CD4-positive, alpha-beta T cell (primary cell): Measurements from ENCODE around the gene TCTN2. TPM values are rescaled to one million over a fixed set of nuclear protein-coding genes. Genes with fewer than 3 reads are reported as not detected.

Experiments used
- ATAC-seq: fragments of 200-7000 bp; cut with Tn5 transposase; one replicate; pipeline ENCODE4 v1.10.0; 2022; ENCODE audit warnings: mild to moderate bottlenecking; ENCODE audit not compliant: poor library complexity
- CTCF ChIA-PET: fragments of 350-600 bp; sonication (Branson Sonifier 250); formaldehyde crosslinking; loops from one replicate; lab custom pipeline; 2021; ENCODE audit warnings: antibody characterized with exemption, inconsistent platforms; lab: Charles Lee
- POLR2A ChIA-PET: fragments of 350-600 bp; sonication (Branson Sonifier 250); formaldehyde crosslinking; loops from one replicate; lab custom pipeline; 2021; ENCODE audit warnings: antibody characterized with exemption, inconsistent platforms; lab: Charles Lee
- DNase-seq, 14 experiments: peaks; one replicate each; pipeline ENCODE4 v3.0.0-alpha.2; 2013 to 2020; ENCODE audit warnings: mixed read lengths in 2 of 14
- H3K27ac ChIP-seq, 2 donors: one replicate each; pipeline versions ENCODE4 v1.5.1 to v1.7.0; 2013; ENCODE audit warnings: low read length in 2 of 2, low read depth in 1 of 2, mild to moderate bottlenecking in 1 of 2
- H3K27me3 ChIP-seq, 2 experiments: 1 replicate in 1 of 2; 2 replicates in 1 of 2; pipeline versions ENCODE4 v1.6.1 to v1.7.0; 2013; ENCODE audit warnings: low read length in 2 of 2, control low read depth in 1 of 2, mild to moderate bottlenecking in 1 of 2, moderate library complexity in 1 of 2; ENCODE audit not compliant: insufficient read depth in 2 of 2, control insufficient read depth in 1 of 2
- H3K36me3 ChIP-seq: one replicate; pipeline ENCODE4 v1.6.1; 2013; ENCODE audit warnings: low read length, control low read depth; ENCODE audit not compliant: insufficient read depth
- H3K4me1 ChIP-seq: one replicate; pipeline ENCODE4 v1.6.1; 2013; ENCODE audit warnings: low read length, control low read depth; ENCODE audit not compliant: insufficient read depth
- H3K4me3 ChIP-seq: one replicate; pipeline ENCODE4 v1.5.1; 2013; ENCODE audit warnings: mild to moderate bottlenecking, low read length, moderate library complexity
- H3K9me3 ChIP-seq, 2 experiments: 1 replicate in 1 of 2; 2 replicates in 1 of 2; pipeline versions ENCODE4 v1.6.1 to v1.7.0; 2013; ENCODE audit warnings: low read length in 2 of 2, mild to moderate bottlenecking in 2 of 2, control low read depth in 1 of 2, moderate library complexity in 1 of 2; ENCODE audit not compliant: control insufficient read depth in 1 of 2, insufficient read depth in 1 of 2
- H3K27ac Mint-ChIP-seq: one replicate; pipeline ENCODE4 v1.8.0; 2020; ENCODE audit warnings: mixed read lengths
- H3K27me3 Mint-ChIP-seq: one replicate; pipeline ENCODE4 v1.8.0; 2021; ENCODE audit warnings: mixed read lengths
- H3K36me3 Mint-ChIP-seq: one replicate; pipeline ENCODE4 v1.8.0; 2021; ENCODE audit warnings: low read depth, mixed read lengths
- H3K4me1 Mint-ChIP-seq: one replicate; pipeline ENCODE4 v1.8.0; 2021; ENCODE audit warnings: low read depth, mixed read lengths
- H3K4me3 Mint-ChIP-seq: one replicate; pipeline ENCODE4 v1.8.0; 2020; ENCODE audit warnings: mild to moderate bottlenecking, mixed read lengths
- H3K9me3 Mint-ChIP-seq: one replicate; pipeline ENCODE4 v1.8.0; 2020; ENCODE audit warnings: mixed read lengths
- intact Hi-C, 2 experiments: fragments of 100-400 bp; cut with DNase I in 1 of 2; cut with micrococcal nuclease in 1 of 2; formaldehyde crosslinking; loops; one replicate each; pipeline versions ENCODE4 v1.15.1 to v1.9.0; 2023 to 2025; cut with DNase I, micrococcal nuclease
- total RNA-seq, 174 experiments: library from RNA in 2 of 174; stranded (reverse) in 2 of 174; gene quantifications; one replicate each; pipeline ENCODE4 v1.2.3 and lab custom pipeline; 2021 to 2026
- TF ChIP-seq, protein P1 (sequence below): fragments of 200-600 bp; IDR thresholded peaks from one replicate; pipeline ENCODE4 v1.8.0; 2022; ENCODE audit warnings: antibody characterized with exemption, mild to moderate bottlenecking

The TCTN2 gene
- total RNA-seq, 2 experiments from 2014 or later, result 3.2 to 3.5 TPM

DNA sequence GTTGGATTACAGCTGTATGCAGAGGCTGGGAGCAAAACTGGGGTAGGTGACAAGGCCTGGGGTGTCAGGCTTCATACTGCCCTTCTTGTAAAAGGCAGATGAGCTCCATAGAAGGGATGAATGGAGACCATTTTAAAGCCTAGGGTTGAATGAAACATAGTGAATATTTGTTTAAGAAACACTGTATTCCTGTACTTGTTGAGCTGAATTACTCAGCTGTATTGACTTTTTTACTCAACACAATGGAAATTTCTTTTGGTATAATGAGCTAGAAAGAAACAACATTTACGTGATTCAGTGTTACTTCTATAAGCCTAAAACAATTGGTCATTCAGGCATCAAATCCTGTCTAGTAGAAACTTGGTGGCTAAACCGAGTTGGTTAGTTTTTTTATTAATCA lies 55.3 kb downstream of the TCTN2 start:
- H3K27me3 ChIP-seq, result no peaks in the 10 kb centered on the region
- H3K36me3 Mint-ChIP-seq, result peaks cover 77% of the 10 kb centered on the region
- peaks cover 5% of the 10 kb centered on the region for H3K4me1 ChIP-seq
- peaks cover 74% of the 10 kb centered on the region for H3K36me3 ChIP-seq
- H3K4me3 ChIP-seq, result no peak overlapping the region
- ChIA-PET CTCF (interaction anchor here (0.9 to 1.9 kb wide), 2 partner anchors 11 to 14 kb away, joined by 3 to 4 read pairs; partner anchors contain the start of gene ATP6V0A2), POLR2A (no interaction called here)
- no peak overlapping the region for H3K27ac Mint-ChIP-seq
- intact Hi-C loops, result no loop called here
- ATAC-seq (no peak), DNase-seq (no peak)
- H3K4me1 Mint-ChIP-seq, result peaks cover 6% of the 10 kb centered on the region
- TF ChIP-seq, protein P1, sequence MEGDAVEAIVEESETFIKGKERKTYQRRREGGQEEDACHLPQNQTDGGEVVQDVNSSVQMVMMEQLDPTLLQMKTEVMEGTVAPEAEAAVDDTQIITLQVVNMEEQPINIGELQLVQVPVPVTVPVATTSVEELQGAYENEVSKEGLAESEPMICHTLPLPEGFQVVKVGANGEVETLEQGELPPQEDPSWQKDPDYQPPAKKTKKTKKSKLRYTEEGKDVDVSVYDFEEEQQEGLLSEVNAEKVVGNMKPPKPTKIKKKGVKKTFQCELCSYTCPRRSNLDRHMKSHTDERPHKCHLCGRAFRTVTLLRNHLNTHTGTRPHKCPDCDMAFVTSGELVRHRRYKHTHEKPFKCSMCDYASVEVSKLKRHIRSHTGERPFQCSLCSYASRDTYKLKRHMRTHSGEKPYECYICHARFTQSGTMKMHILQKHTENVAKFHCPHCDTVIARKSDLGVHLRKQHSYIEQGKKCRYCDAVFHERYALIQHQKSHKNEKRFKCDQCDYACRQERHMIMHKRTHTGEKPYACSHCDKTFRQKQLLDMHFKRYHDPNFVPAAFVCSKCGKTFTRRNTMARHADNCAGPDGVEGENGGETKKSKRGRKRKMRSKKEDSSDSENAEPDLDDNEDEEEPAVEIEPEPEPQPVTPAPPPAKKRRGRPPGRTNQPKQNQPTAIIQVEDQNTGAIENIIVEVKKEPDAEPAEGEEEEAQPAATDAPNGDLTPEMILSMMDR, result no peak
- H3K9me3 Mint-ChIP-seq, result no peaks in the 10 kb centered on the region
- H3K4me3 Mint-ChIP-seq, result no peak overlapping the region
- H3K27me3 Mint-ChIP-seq, result no peaks in the 10 kb centered on the region
- H3K9me3 ChIP-seq, result no peaks in the 10 kb centered on the region
- H3K27ac ChIP-seq, result no peak overlapping the region

DNA sequence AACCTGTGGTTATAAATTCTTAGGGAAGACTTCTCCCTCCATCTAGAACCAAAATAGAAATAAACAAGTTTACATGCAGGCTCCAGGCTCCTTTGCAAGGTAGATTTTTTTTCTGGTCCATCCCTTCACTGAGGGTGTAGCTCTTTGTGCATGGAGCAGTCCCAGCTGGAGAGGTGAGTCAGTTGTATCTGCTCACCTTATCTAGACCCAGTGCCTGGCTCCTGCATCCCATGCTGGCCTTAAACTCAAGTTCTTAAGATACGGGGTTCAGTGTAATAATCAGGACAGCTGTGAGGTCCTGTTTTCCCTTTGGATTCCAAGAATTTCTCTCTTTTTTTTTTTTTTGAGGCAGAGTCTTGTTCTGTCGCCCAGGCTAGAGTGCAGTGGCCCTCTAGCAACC lies 56.0 kb downstream of the TCTN2 start:
- Mint-ChIP-seq H3K27ac (no peak overlapping the region), H3K36me3 (peaks cover 78% of the 10 kb centered on the region), H3K4me1 (peaks cover 6% of the 10 kb centered on the region), H3K4me3 (no peak overlapping the region), H3K9me3 (no peaks in the 10 kb centered on the region), H3K27me3 (no peaks in the 10 kb centered on the region)
- no peaks in the 10 kb centered on the region for H3K27me3 ChIP-seq
- H3K9me3 ChIP-seq, result no peaks in the 10 kb centered on the region
- intact Hi-C loops, result no loop called here
- ChIA-PET POLR2A (no interaction called here), CTCF (no interaction called here)
- no peak overlapping the region for H3K4me3 ChIP-seq
- H3K36me3 ChIP-seq, result peaks cover 74% of the 10 kb centered on the region
- DNase-seq (no peak), ATAC-seq (no peak)
- no peak overlapping the region for H3K27ac ChIP-seq
- TF ChIP-seq, protein P1, result no peak
- H3K4me1 ChIP-seq, result peaks cover 5% of the 10 kb centered on the region

DNA sequence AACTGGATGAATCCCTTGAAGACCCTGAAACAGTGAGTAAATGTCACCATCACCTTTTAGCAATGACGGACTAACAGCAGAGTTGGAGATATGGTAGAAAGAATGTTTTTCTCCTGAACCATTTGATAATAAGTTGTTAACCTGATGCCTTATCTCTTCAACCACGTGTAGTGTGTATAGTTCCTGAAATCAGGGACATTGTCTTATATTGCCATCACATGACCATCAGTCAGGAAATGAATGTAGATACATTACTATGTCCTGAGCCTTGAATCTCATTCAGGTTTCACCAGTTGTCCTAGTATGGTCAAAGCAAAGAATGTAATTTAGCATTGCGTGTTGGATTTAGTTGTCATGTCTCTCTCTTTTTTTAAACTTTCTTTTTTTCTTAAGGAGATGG lies 57.0 kb downstream of the TCTN2 start:
- CTCF ChIA-PET, result no interaction called here
- TF ChIP-seq, protein P1, result no peak
- ATAC-seq, result no peak
- Mint-ChIP-seq H3K9me3 (no peaks in the 10 kb centered on the region), H3K4me3 (no peak overlapping the region), H3K27ac (no peak overlapping the region), H3K4me1 (peaks cover 6% of the 10 kb centered on the region), H3K36me3 (peaks cover 78% of the 10 kb centered on the region), H3K27me3 (no peaks in the 10 kb centered on the region)
- POLR2A ChIA-PET, result no interaction called here
- H3K27ac ChIP-seq, result no peak overlapping the region
- H3K4me1 ChIP-seq, result peaks cover 5% of the 10 kb centered on the region
- H3K9me3 ChIP-seq, result no peaks in the 10 kb centered on the region
- intact Hi-C loops, result no loop called here
- H3K27me3 ChIP-seq, result no peaks in the 10 kb centered on the region
- no peak for DNase-seq
- peaks cover 73% of the 10 kb centered on the region for H3K36me3 ChIP-seq
- H3K4me3 ChIP-seq, result no peak overlapping the region
